Mammary epithelial cell (primary cell): Measurements from ENCODE around the gene ERAS.

Experiments used
- CTCF ChIP-seq, 2 donors: IDR thresholded peaks in 1 of 2; conservative IDR thresholded peaks in 1 of 2; 2 replicates each; pipeline ENCODE4 v1.5.1; 2011 to 2012; ENCODE audit warnings: inconsistent platforms in 2 of 2, low read length in 2 of 2, mild to moderate bottlenecking in 2 of 2, control low read depth in 1 of 2, low read depth in 1 of 2; ENCODE audit not compliant: insufficient read depth in 1 of 2; ENCODE audit errors: extremely low read depth in 1 of 2
- EZH2 ChIP-seq: IDR thresholded peaks from 2 replicates; pipeline ENCODE4 v1.6.1; 2012; ENCODE audit warnings: low read length, inconsistent platforms, borderline replicate concordance

- no peak for TF ChIP-seq CTCF (conservative IDR thresholded peaks at IDR 0.05 in 1 of 2, IDR thresholded peaks at IDR 0.05 in 1 of 2; ENCODE audit: extremely low read depth in 1 of 2, insufficient read depth in 1 of 2, low read depth in 1 of 2, low read length in 2 of 2)
- TF ChIP-seq EZH2: no peak
Observed at GRCh38 chrX:48814722-48815121, 11.6 kb upstream of the ERAS start.
